Upper lobe of left lung (tissue), 6 donors: ENCODE measurements around the gene ATP6V0E1. TPM values are rescaled to one million over a fixed set of nuclear protein-coding genes. Genes with fewer than 3 reads are reported as not detected.
"Not testable (repeated sequence)": the region's sequence is repeated elsewhere in the genome, so short reads cannot be mapped to it uniquely, and the experiment has no call there.

Source experiments
- ATAC-seq, 2 donors: fragments of 200-7000 bp; cut with Tn5 transposase; one replicate each; pipeline ENCODE4 v1.9.1; 2022; ENCODE audit warnings: mild to moderate bottlenecking in 2 of 2, moderate library complexity in 2 of 2; ENCODE audit not compliant: low FRiP score in 2 of 2
- DNase-seq, 2 donors: peaks; one replicate each; pipeline ENCODE4 v3.0.0-alpha.2; 2019 to 2020
- H3K27ac ChIP-seq, 4 donors: fragments of 200-600 bp; sonication (generic); one replicate each; pipeline ENCODE4 v1.5.1; 2016 to 2019
- H3K27me3 ChIP-seq, 4 donors: fragments of 200-600 bp; sonication (generic); one replicate each; pipeline ENCODE4 v1.5.1; 2017 to 2019
- H3K36me3 ChIP-seq, 4 donors: fragments of 200-600 bp; sonication (generic); one replicate each; pipeline ENCODE4 v1.5.1; 2016 to 2019
- H3K4me1 ChIP-seq, 4 donors: fragments of 200-600 bp; sonication (generic); one replicate each; pipeline ENCODE4 v1.5.1; 2018 to 2019
- H3K4me3 ChIP-seq, 4 donors: fragments of 200-600 bp; sonication (generic); one replicate each; pipeline ENCODE4 v1.5.1; 2017 to 2019; ENCODE audit warnings: mild to moderate bottlenecking in 2 of 4, moderate library complexity in 1 of 4
- H3K9me3 ChIP-seq, 4 donors: fragments of 200-600 bp; sonication (generic); one replicate each; pipeline ENCODE4 v1.5.1; 2018 to 2019
- EP300 ChIP-seq, 4 donors: sonication (generic); formaldehyde crosslinking; IDR thresholded peaks; one replicate each; pipeline ENCODE4 v1.5.1; 2017; ENCODE audit warnings: antibody characterized with exemption in 4 of 4, control low read depth in 2 of 4
- POLR2A ChIP-seq, 4 donors: fragments of 450-650 bp; IDR thresholded peaks; one replicate each; pipeline ENCODE4 v1.5.1; 2016 to 2017; ENCODE audit warnings: antibody characterized with exemption in 4 of 4, mild to moderate bottlenecking in 2 of 4
- POLR2AphosphoS5 ChIP-seq, 2 donors: sonication (generic); formaldehyde crosslinking; IDR thresholded peaks; one replicate each; pipeline ENCODE4 v1.5.1; 2017; ENCODE audit warnings: antibody characterized with exemption in 2 of 2
- WGBS, 2 donors: methylation state at CpG; one replicate each; pipeline ENCODE4 v1.1.5; 2017 to 2018; 5-methylcytosine and 5-hydroxymethylcytosine counted together
- total RNA-seq, 6 donors: library from RNA; depleted of rRNA in 4 of 6; stranded (reverse); fragments of >200 nt in 4 of 6; gene quantifications; one replicate each; pipeline versions ENCODE4 v1.1.0 to v1.2.1, GENCODE V29; 2016 to 2021
- TF ChIP-seq, protein P1 (sequence below), 6 experiments: fragments of 450-650 bp in 4 of 6; fragments of 200-600 bp in 2 of 6; sonication (generic) in 2 of 6; IDR thresholded peaks; one replicate each; pipeline ENCODE4 v1.5.1; 2016 to 2019; ENCODE audit warnings: antibody characterized with exemption in 6 of 6
- donor health status: DM: no; HTN: no; CAD: no; lungs with moderate emphysema.
- donor health status: DM: no; HTN: yes; CAD: no; lungs with severe emphysema.

ATP6V0E1 gene
- total RNA-seq, 6 donors from 2014 or later = 58.7 to 317 (median 198) TPM

DNA sequence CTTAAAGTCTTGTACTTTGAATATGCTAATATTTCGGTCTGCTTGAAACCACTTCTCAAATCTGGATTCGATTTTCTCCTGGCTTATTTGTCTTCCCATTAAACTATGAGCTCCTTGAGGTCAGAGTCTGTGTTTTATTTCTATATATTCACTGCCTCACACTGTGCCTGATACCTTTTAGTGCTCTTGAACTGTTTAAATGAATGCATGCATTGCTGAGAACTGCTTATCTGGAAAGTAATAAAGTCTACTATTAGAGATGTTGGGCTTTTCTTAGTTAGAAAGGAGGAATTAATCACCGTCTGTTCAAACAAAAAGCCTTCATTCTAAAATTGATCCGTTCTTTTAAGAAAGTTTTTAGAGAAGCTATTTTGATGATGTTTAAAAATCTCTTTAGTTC lies 78.6 kb downstream of the ATP6V0E1 start:
- peaks cover 0 to 17% (median 0%) of the 10 kb centered on the region in 4 donors for H3K36me3 ChIP-seq
- peaks cover 31 to 36% (median 32%) of the 10 kb centered on the region in 4 donors for H3K4me1 ChIP-seq
- DNase-seq (no peak), ATAC-seq (no peak)
- H3K27ac ChIP-seq = no peak overlapping the region
- WGBS, 2 donors = 78 to 82% methylated on average over 4 of the region's 4 CpGs
- no peak for TF ChIP-seq EP300 (IDR thresholded peaks at IDR 0.05)
- TF ChIP-seq, protein P1, sequence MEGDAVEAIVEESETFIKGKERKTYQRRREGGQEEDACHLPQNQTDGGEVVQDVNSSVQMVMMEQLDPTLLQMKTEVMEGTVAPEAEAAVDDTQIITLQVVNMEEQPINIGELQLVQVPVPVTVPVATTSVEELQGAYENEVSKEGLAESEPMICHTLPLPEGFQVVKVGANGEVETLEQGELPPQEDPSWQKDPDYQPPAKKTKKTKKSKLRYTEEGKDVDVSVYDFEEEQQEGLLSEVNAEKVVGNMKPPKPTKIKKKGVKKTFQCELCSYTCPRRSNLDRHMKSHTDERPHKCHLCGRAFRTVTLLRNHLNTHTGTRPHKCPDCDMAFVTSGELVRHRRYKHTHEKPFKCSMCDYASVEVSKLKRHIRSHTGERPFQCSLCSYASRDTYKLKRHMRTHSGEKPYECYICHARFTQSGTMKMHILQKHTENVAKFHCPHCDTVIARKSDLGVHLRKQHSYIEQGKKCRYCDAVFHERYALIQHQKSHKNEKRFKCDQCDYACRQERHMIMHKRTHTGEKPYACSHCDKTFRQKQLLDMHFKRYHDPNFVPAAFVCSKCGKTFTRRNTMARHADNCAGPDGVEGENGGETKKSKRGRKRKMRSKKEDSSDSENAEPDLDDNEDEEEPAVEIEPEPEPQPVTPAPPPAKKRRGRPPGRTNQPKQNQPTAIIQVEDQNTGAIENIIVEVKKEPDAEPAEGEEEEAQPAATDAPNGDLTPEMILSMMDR (IDR thresholded peaks at IDR 0.05) = no peak
- TF ChIP-seq POLR2A (IDR thresholded peaks at IDR 0.05) = no peak
- no peak for TF ChIP-seq POLR2AphosphoS5 (IDR thresholded peaks at IDR 0.05)
- no peak overlapping the region for H3K4me3 ChIP-seq
- no peaks in the 10 kb centered on the region for H3K9me3 ChIP-seq
- no peaks in the 10 kb centered on the region for H3K27me3 ChIP-seq

DNA sequence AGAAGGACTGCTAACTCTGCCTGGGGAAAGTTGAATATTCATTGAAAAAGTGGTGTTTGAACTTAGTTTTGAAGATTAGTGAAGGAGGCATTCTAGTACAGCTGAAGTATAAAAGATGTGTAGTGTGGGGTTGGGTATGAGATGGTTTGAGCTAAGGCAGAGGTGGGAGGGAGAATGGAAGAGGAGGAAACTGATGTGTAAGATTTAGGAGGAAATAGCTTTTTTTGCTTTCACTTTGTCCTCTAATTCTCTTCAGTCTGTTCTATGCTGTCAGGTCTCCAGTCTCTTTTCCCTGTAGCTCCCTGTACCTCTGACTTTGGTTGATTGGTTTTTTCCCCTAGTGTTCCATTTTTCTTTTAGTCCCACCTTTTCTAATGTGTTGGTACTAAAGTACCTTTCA lies 81.6 kb downstream of the ATP6V0E1 start:
- H3K4me1 ChIP-seq = peaks cover 16 to 32% (median 24%) of the 10 kb centered on the region in 4 donors
- H3K4me3 ChIP-seq = no peak overlapping the region
- ATAC-seq (no peak), DNase-seq (no peak)
- H3K36me3 ChIP-seq = peaks cover 0 to 11% (median 0%) of the 10 kb centered on the region in 4 donors
- peak overlapping the region in 1 of 4 donors; percentile 1 for H3K27ac ChIP-seq
- no peaks in the 10 kb centered on the region for H3K27me3 ChIP-seq
- TF ChIP-seq POLR2AphosphoS5 (IDR thresholded peaks at IDR 0.05) (no peak), POLR2A (IDR thresholded peaks at IDR 0.05) (no peak), EP300 (IDR thresholded peaks at IDR 0.05) (no peak)
- TF ChIP-seq, protein P1 (IDR thresholded peaks at IDR 0.05) = no peak
- H3K9me3 ChIP-seq = no peaks in the 10 kb centered on the region

DNA sequence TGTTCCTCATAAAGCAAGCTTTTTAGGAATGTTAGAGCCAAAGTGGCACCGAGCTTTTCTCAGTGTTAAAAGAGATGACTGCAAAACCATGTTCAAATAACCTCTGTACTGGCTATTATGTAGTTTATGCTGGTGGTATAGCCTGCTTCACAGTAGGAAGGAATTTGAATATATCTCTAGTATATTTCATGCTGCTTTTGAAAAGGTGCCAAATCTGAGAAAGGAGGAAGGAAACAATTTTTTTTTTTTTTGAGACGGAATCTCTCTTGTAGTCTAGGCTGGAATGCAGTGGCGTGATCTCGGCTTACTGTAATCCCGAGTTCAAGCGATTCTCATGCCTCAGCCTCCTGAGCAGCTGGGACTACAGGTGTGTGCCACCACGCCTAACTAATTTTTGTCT lies 86.1 kb downstream of the ATP6V0E1 start:
- Histone ChIP-seq H3K9me3 (no peaks in the 10 kb centered on the region), H3K27ac (peak overlapping the region in 1 of 4 donors; percentile 10), H3K4me1 (peaks cover 18 to 27% (median 22%) of the 10 kb centered on the region in 4 donors), H3K4me3 (no peak overlapping the region), H3K36me3 (peaks cover 0 to 3% (median 0%) of the 10 kb centered on the region in 4 donors), H3K27me3 (no peaks in the 10 kb centered on the region)
- TF ChIP-seq POLR2A (IDR thresholded peaks at IDR 0.05) (no peak), EP300 (IDR thresholded peaks at IDR 0.05) (no peak), POLR2AphosphoS5 (IDR thresholded peaks at IDR 0.05) (no peak)
- TF ChIP-seq, protein P1 (IDR thresholded peaks at IDR 0.05) = no peak
- DNase-seq = no peak
- 55 to 73% methylated on average over 7 of the region's 7 CpGs for WGBS, 2 donors
- ATAC-seq = peak in 1 of 2 donors; percentile 29

DNA sequence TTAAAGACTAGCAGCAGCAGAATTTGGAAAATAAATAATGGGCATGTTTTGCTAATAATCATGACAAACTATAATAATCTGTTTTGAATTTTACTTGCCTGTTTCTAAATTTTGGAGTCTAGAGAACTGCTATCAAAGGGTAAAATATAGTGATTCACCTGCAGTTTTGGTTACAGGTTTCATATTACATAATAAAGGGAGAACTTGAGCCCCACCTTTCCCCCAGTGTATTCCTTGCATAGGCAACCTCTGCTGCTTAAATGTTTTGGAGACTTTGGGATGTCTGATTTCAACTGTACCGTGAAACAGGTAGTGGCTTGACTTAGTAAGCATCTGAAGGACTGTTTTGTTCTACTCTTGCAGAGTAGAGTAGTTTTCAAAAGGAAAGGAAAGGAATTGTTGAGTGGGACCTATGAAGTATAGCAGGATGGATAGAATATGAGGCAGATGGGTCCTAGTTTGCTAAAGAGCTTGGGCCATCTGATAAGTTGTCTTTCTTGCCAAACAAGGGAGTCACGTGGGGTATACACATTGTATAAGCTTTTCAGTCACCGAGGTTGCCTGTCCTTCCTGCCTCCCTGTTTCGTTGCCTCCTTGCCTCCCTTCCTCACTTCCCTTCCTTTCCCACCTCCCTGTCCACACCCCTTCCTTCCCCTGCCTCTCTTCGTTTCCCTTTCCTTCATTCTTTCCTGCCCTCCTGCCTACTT lies 91.7 kb downstream of the ATP6V0E1 start:
- H3K36me3 ChIP-seq = no peaks in the 10 kb centered on the region
- ATAC-seq = no peak
- H3K4me3 ChIP-seq = no peak overlapping the region
- no peaks in the 10 kb centered on the region for H3K27me3 ChIP-seq
- DNase-seq = no peak
- no peak overlapping the region for H3K27ac ChIP-seq
- WGBS, 2 donors = 71 to 73% methylated on average over 5 of the region's 5 CpGs
- TF ChIP-seq, protein P1 (IDR thresholded peaks at IDR 0.05) = no peak
- TF ChIP-seq POLR2AphosphoS5 (IDR thresholded peaks at IDR 0.05) = no peak
- no peak for TF ChIP-seq POLR2A (IDR thresholded peaks at IDR 0.05)
- TF ChIP-seq EP300 (IDR thresholded peaks at IDR 0.05) = no peak
- H3K9me3 ChIP-seq = no peaks in the 10 kb centered on the region
- peaks cover 0 to 33% (median 10%) of the 10 kb centered on the region in 4 donors for H3K4me1 ChIP-seq

DNA sequence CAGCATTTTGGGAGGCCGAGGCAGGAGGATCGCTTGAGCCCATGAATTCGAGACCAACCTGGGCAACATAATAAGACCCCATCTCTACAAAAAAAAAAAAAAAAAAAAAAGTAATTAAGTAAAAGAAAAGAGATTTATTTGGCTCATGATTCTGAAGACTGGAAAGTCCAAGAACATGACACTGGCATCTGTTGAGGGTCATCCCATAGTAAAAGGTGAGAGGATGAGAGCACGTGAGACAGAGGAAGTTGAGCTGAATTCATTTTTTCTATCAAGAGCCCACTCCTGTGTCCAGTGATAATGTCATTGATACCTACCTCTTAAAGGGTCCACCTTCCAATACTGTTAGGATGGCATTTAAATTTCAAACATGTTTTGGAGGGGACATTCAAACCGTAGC lies 92.4 kb downstream of the ATP6V0E1 start:
- no peak overlapping the region for H3K4me3 ChIP-seq
- TF ChIP-seq POLR2AphosphoS5 (IDR thresholded peaks at IDR 0.05) (no peak), EP300 (IDR thresholded peaks at IDR 0.05) (no peak), POLR2A (IDR thresholded peaks at IDR 0.05) (no peak)
- TF ChIP-seq, protein P1 (IDR thresholded peaks at IDR 0.05) = no peak
- H3K9me3 ChIP-seq = no peaks in the 10 kb centered on the region
- 94% methylated on average over 5 of the region's 5 CpGs for WGBS, 2 donors
- DNase-seq (no peak), ATAC-seq (no peak)
- peaks cover 0 to 3% (median 0%) of the 10 kb centered on the region in 4 donors for H3K36me3 ChIP-seq
- H3K27me3 ChIP-seq = no peaks in the 10 kb centered on the region
- H3K4me1 ChIP-seq = peaks cover 0 to 33% (median 13%) of the 10 kb centered on the region in 4 donors
- H3K27ac ChIP-seq = no peak overlapping the region

DNA sequence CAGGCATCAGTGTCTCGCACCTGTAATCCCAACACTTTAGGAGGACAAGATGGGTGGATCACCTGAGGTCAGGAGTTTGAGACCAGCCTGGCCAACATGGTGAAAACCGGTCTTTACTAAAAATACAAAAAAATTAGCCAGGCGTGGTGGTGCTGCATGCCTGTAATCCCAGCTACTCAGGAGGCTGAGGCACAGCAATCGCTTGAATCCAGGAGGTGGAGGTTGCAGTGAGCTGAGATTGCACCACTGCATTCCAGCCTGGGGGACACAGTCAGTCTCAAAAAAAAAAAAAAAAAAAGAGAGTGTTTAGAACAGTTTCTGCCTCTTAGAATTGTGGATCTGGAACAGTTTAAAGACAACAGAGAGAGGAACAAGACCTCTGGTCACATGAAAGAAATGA lies 92.9 kb downstream of the ATP6V0E1 start:
- peaks cover 0 to 33% (median 13%) of the 10 kb centered on the region in 4 donors for H3K4me1 ChIP-seq
- H3K9me3 ChIP-seq, H3K4me3 ChIP-seq, H3K27me3 ChIP-seq, H3K27ac ChIP-seq, DNase-seq, H3K36me3 ChIP-seq, ATAC-seq: not testable (repeated sequence)
- WGBS, 2 donors = 90 to 96% methylated on average over 4 of the region's 4 CpGs
